Bronchial epithelial cell (primary cell): ENCODE results near the gene CXCR6. TPM values are rescaled to one million over a fixed set of nuclear protein-coding genes. Genes with fewer than 3 reads are reported as not detected.

Experiments
- DNase-seq: peaks from one replicate; pipeline ENCODE4 v3.0.0-alpha.2; 2010; ENCODE audit warnings: low read depth
- FAIRE-seq: peaks from 2 replicates; lab custom pipeline; 2011; peaks lifted over from hg19 to GRCh38; lab: Jason Lieb, UNC
- H3K27me3 ChIP-seq: 2 replicates; pipeline ENCODE4 v1.5.1; 2011; ENCODE audit warnings: low read length; ENCODE audit not compliant: control insufficient read depth, insufficient read depth
- H3K36me3 ChIP-seq: 2 replicates; pipeline ENCODE4 v1.5.1; 2011; ENCODE audit warnings: low read length; ENCODE audit not compliant: control insufficient read depth, insufficient read depth
- H3K4me3 ChIP-seq: 2 replicates; pipeline ENCODE4 v1.5.1; 2011; ENCODE audit warnings: mild to moderate bottlenecking, low read depth, low read length, control low read depth
- CTCF ChIP-seq: IDR thresholded peaks from 2 replicates; pipeline ENCODE4 v1.5.1; 2011; ENCODE audit warnings: mild to moderate bottlenecking, moderate library complexity, low read length, control low read depth, inconsistent platforms; ENCODE audit not compliant: insufficient read depth, severe bottlenecking
- total RNA-seq: library from RNA; depleted of rRNA; stranded (reverse); fragments of >200 nt; gene quantifications from 2 replicates; pipeline ENCODE4 v1.2.1, GENCODE V29; 2014

The CXCR6 gene
- total RNA-seq: not detected in 2 replicates

GRCh38 chr3:45943207-45943846 is at the start of gene CXCR6:
Gene CXCR6 (plus strand): TSS chr3:45943464. CDS start chr3:45946482, 3,018 bp downstream.
- FAIRE-seq (no peak), DNase-seq (peak; percentile 10)
- Histone ChIP-seq H3K36me3 (peaks cover 4% of the 10 kb centered on the region), H3K4me3 (no peak within 1 kb of the TSS), H3K27me3 (no peaks in the 10 kb centered on the region)
- TF ChIP-seq CTCF: no peak

GRCh38 chr3:45894015-45894414 is 49.2 kb upstream of the CXCR6 start:
- no peak for TF ChIP-seq CTCF
- no peaks in the 10 kb centered on the region for H3K36me3 ChIP-seq

GRCh38 chr3:45895686-45896468 is 47.4 kb upstream of the CXCR6 start:
- Histone ChIP-seq H3K4me3 (no peak overlapping the region), H3K27me3 (peaks cover 2% of the 10 kb centered on the region), H3K36me3 (no peaks in the 10 kb centered on the region)
- TF ChIP-seq CTCF: no peak
- DNase-seq (no peak), FAIRE-seq (no peak)

More at GRCh38 chr3:45894015-45894414, 49.2 kb upstream of the CXCR6 start:
- no peak for FAIRE-seq
- DNase-seq: no peak
- Histone ChIP-seq H3K27me3 (peaks cover 2% of the 10 kb centered on the region), H3K4me3 (no peak overlapping the region)

GRCh38 chr3:45896956-45897355 is 46.3 kb upstream of the CXCR6 start:
- no peak for FAIRE-seq
- Histone ChIP-seq H3K36me3 (no peaks in the 10 kb centered on the region), H3K4me3 (no peak overlapping the region), H3K27me3 (no peaks in the 10 kb centered on the region)
- TF ChIP-seq CTCF: no peak
- DNase-seq: peak; percentile 80

GRCh38 chr3:45904931-45905330 is 38.3 kb upstream of the CXCR6 start:
- FAIRE-seq (no peak), DNase-seq (no peak)
- Histone ChIP-seq H3K27me3 (peaks cover 4% of the 10 kb centered on the region), H3K4me3 (no peak overlapping the region), H3K36me3 (no peaks in the 10 kb centered on the region)
- TF ChIP-seq CTCF: no peak
